DMS53 treated with DMSO at 0.1 percent for 48 hours (cell line): ENCODE measurements around the gene CCL5.
"Not testable (repeated sequence)": the region's sequence is repeated elsewhere in the genome, so short reads cannot be mapped to it uniquely, and the experiment has no call there.

Source experiments
- DNase-seq: peaks from one replicate; lab custom pipeline; 2025; ENCODE audit not compliant: unreplicated experiment; lab: John Stamatoyannopoulos, UW

The CCL5 gene

DNA sequence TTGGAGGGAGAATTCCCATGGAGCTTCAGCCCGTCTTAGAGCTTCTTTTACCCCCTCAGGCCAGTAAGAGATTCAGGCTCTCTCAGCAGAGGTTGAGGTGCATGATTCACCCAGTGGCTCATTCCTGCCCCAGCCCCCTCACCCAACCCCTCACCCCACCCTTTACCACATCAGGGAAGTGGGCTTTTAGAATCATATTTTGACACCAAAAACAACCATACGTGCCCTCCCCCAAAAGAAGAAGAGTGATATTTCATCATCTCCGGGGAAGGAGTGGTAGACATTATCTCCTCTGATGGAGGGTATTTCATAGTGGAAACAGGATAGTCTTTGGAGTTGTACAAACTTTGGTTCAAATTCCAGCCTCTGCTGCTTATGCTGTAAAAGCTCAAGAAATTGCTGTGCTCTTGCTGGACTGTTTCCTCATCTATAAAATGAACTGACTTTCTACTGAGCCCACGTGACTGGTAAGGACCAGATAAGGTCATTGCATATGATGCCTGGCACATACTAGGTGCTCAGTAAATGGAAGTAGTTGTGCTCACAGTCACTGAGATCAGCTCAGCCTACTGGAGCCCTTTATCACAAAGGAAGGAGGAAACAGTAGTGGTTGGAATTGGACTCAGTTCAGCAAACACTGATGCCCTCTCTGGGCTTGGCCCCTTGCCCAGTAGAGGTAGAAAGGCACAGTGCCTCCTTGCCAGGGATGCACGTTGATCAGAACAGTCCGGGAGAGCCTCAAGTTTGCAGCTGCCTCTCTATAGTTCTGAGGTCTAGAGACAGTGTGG, 18.3 kb upstream of the CCL5 start:
- DNase-seq, result no peak

- not testable (repeated sequence) for DNase-seq
Measured at GRCh38 chr17:35897772-35898171, 17.6 kb upstream of the CCL5 start.

DNA sequence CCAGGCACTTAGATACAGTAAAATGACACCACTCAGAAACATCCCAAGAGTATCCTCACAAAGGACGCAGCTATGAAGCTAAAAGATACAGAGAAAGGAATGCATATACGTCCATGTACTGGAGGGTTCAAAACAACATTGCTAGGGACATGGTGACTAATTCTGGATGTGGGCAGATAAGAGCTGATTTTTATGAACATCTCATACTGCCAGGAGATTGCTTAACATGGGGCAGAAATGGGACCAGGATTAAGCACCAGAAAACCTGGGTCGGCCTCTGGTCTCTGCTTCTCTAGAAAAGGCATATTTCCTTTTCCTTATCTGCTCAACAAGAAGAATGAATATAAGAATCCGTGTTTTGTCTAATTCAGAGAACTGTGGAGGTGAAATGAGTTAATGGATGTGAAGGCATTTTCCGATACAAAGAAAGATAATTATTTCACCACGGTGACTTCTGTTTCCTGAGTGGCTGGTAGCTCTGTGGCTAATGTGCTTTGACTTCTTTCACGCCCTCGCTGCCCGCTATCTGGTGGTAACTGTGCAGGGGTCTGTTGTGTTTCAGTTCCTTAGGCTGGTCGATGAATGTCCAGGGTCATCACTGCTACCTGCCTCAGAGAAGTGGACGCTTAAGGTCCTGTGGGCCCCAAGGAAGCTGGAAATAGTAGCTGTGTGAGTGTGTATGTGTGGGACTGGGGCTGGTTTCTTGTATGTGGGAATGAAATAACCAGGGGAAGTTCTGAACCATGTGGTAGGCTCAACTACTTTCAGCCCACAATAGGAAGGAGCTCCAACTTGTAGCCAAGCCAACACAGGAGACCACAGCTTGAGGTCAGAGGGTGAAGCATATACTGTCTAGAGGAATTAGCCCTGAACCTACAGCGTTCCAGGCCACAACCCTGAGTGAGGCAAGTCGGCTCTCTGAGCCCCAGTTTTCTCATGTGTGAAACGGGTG, 15.8 kb upstream of the CCL5 start:
- DNase-seq, result no peak

DNA sequence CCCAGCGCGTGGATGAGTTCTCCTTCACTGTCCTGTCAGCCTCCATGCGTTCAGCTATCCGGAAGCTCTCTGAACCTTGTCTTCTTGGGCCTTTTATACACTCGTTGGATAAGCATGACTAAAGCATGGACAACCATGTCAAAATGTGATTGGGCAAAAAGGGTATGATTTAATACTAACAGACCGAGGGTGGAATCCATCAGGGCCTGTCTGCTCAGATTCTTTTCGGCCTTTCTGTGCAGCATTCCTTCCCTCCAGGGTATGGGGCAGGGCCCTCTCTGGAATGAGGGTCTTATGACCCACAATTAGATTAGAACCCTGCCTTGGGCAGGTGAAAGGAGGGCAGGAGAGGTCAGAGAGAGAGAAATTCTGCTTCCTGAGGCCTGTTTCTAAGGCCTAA, 14.0 kb upstream of the CCL5 start:
- no peak for DNase-seq

DNA sequence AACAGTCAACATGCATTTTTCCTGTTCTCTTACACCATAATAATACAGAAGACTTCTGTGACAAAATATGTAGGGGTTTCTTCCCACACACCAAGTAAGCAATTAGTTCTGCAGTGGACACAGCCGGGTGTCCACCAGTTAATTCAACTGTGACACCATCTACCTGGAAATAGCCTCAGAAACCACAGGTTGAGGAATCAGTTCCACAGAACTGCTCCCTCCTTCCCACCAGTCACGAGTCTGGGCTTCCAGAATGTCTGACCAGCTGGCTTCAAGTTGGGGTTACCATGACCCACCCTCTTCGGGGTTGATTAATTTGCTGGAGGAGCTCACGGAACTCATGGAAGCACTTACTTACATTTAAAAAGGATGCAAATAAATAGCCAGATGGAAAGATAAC, 13.6 kb upstream of the CCL5 start:
- no peak for DNase-seq

- no peak for DNase-seq
Measured at GRCh38 chr17:35892091-35893035, 12.2 kb upstream of the CCL5 start.

GRCh38 chr17:35891269-35891668, 11.1 kb upstream of the CCL5 start:
- DNase-seq, result no peak

- no peak for DNase-seq
Measured at GRCh38 chr17:35890774-35891155, 10.6 kb upstream of the CCL5 start.

- no peak for DNase-seq
Measured at GRCh38 chr17:35889818-35890773, 9.9 kb upstream of the CCL5 start.

DNA sequence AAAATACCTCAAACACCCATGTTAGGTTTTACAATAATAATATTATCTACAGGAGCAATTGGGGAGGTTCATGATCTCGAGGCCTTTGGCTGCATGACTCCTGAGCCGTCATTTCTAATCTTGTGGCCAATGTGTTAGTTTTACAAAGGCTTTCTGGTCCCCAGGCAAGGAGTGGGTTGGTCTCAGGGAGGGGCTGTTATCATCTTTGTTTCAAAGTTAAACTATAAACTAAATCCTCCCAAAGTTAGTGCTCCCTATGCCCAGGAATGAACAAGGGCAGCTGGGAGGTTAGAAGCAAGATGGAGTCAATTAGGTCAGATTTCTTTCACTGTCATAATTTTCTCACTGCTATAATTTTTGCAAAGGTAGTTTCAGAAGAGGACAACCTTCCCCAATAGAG, 9.1 kb upstream of the CCL5 start:
- no peak for DNase-seq

GRCh38 chr17:35878361-35878760, 1.8 kb downstream of the CCL5 start:
- no peak for DNase-seq

- DNase-seq, result no peak
Measured at GRCh38 chr17:35877345-35878029, 2.7 kb downstream of the CCL5 start.

DNA sequence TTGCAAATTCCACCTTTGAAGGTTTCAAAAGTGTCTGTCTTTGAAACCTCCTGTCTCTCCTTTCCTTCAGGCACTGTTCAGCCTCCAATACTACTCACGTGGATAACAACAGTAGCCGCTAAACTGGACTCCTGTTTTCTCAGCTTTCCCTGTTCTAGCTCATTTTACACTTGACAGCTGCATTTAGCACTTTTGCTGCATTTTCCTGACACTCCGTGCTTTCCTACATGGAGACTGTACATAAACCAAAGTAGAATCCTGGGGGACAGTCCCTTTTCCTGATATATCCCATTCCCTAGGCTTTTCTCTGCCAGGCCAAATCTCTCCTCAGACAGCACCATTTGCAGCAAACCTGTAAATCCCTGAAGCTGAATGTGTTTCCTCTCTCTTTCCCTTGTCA, 3.6 kb downstream of the CCL5 start:
- DNase-seq, result no peak

DNA sequence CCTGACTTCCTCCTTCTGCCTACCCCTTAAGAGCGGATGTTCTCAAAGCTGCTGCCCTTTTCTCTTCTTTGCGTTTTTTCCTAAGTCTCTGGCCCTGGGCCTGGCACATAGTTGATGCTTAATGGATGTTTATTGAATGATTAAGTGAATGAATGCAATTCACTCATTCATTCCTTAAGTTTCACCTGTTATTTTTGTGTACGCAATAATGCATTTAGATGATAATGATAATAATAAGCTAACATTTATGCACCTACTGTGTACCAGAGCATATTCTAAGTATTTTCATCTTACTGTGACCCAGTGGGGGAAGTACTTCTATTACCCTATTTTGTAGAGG, 4.4 kb downstream of the CCL5 start:
- no peak for DNase-seq

- DNase-seq, result no peak
Measured at GRCh38 chr17:35875072-35875799, 4.9 kb downstream of the CCL5 start.

DNA sequence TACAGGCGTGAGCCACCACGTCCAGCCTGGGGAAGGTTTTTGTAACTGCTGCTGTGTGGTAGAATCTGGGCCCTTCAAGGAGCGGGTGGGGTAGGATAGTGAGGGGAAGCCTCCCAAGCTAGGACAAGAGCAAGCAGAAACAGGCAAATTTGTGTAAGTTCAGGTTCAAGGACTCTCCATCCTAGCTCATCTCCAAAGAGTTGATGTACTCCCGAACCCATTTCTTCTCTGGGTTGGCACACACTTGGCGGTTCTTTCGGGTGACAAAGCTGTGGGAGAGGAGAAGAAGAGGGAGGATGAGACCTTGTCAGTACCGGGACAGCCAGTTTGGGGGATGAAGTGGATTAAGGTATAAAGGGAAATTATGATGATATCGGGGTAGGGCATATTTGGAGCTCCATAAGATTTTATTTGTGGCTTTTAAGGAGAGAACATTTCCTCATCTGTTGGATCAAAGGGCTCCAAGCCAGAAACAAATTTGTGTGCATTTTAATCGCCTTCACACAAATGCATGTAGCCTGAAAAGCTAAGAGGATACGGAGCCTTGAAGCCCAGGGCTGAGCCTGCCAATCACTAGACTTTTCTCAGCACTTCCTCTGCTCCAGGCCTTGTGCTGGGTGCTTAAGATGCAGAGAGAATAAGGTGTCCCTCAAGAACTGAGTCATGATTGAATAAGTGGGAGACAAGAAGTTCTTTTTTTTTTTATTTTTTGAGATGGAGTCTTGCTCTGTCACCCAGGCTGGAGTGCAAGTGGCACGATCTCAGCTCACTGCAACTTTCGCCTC, 7.8 kb downstream of the CCL5 start:
- DNase-seq, result no peak

- no peak for DNase-seq
Measured at GRCh38 chr17:35870906-35871819, 9.0 kb downstream of the CCL5 start.
